CD4-positive, alpha-beta T cell treated with Interleukin-15 for 1 hour (primary cell): ENCODE measurements around the gene BRCA1.
"Not testable (repeated sequence)": the region's sequence is repeated elsewhere in the genome, so short reads cannot be mapped to it uniquely, and the experiment has no call there.

Experiments used
- DNase-seq: peaks from one replicate; pipeline ENCODE4 v3.0.0-alpha.2; 2020

Gene BRCA1

GRCh38 chr17:43068570-43069367 lies 56.4 kb downstream of the BRCA1 start:
- no peak for DNase-seq

GRCh38 chr17:43062984-43063638 lies 62.1 kb downstream of the BRCA1 start:
- DNase-seq: no peak

- no peak for DNase-seq
Measured at GRCh38 chr17:43056051-43056450, 69.1 kb downstream of the BRCA1 start.

- DNase-seq: not testable (repeated sequence)
Measured at GRCh38 chr17:43053008-43053407, 72.2 kb downstream of the BRCA1 start.

GRCh38 chr17:43051969-43052368 lies 73.2 kb downstream of the BRCA1 start:
- no peak for DNase-seq

- no peak for DNase-seq
Measured at GRCh38 chr17:43044024-43044423, 81.1 kb downstream of the BRCA1 start.

GRCh38 chr17:43043307-43043706 lies 81.9 kb downstream of the BRCA1 start:
- no peak for DNase-seq

- no peak for DNase-seq
Measured at GRCh38 chr17:43042025-43042628, 83.0 kb downstream of the BRCA1 start.

GRCh38 chr17:43040655-43041054 lies 84.5 kb downstream of the BRCA1 start:
- no peak for DNase-seq

- no peak for DNase-seq
Measured at GRCh38 chr17:43039646-43040045, 85.5 kb downstream of the BRCA1 start.

- DNase-seq: no peak
Measured at GRCh38 chr17:43034894-43035293, 90.3 kb downstream of the BRCA1 start.

- no peak for DNase-seq
Measured at GRCh38 chr17:43033948-43034881, 90.9 kb downstream of the BRCA1 start.

GRCh38 chr17:43031666-43032065 lies 93.5 kb downstream of the BRCA1 start:
- no peak for DNase-seq

- DNase-seq: no peak
Measured at GRCh38 chr17:43030137-43030767, 94.9 kb downstream of the BRCA1 start.

GRCh38 chr17:43028221-43028861 lies 96.8 kb downstream of the BRCA1 start:
- no peak for DNase-seq

- DNase-seq: no peak
Measured at GRCh38 chr17:43027091-43028032, 97.8 kb downstream of the BRCA1 start.

GRCh38 chr17:43026595-43026994 lies 98.6 kb downstream of the BRCA1 start:
- no peak for DNase-seq

- no peak for DNase-seq
Measured at GRCh38 chr17:43025766-43026537, 99.2 kb downstream of the BRCA1 start.

GRCh38 chr17:43025290-43025657 lies 99.9 kb downstream of the BRCA1 start:
- no peak for DNase-seq
